Measurements from ENCODE around the gene PPM1H.

PPM1H gene

DNA sequence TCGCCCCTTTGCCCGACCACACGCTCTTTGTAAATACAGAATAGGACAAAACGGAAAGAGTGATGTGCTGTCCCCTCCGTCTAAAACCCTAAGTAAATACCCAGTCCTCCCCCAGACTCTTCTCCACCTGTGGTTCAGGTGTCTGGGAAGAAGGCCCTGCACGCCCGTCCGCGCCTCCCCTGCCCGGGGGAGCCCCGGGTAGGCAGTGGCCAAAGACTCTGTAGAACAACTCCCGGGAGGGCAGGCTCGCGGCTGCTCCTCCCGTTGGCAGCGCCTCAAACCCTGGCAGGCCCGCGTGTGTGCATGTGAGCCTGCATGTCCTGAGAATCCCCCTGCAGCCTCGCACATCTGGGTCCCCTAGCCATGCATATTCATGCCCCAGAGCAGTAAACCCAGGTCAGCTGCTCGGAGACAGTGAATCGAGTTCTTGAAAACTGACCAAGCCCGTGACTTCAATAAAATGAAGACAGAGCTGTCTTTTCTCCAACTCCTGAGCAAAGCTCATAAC lies 302.5 kb downstream of the PPM1H start:
- Histone ChIP-seq H3K9ac (ENCODE audit: low read depth, low read length, poor library complexity) (no peak overlapping the region), H2AK5ac (ENCODE audit: low read depth, low read length) (no peak overlapping the region), H3K79me1 (ENCODE audit: low read depth, low read length) (no peaks in the 10 kb centered on the region), H2BK120ac (ENCODE audit: low read depth, low read length) (peak overlapping the region; percentile 68), H2BK15ac (ENCODE audit: low read length) (peak overlapping the region; percentile 96), H3K36me3 (replicated peaks in 1 of 2; ENCODE audit: control insufficient read depth in 2 of 2, insufficient read depth in 2 of 2, low read length in 2 of 2) (no peaks in the 10 kb centered on the region), H3K27ac (replicated peaks; ENCODE audit: low read length) (no peak overlapping the region), H4K91ac (ENCODE audit: low read depth, low read length, poor library complexity) (no peak overlapping the region), H3K18ac (ENCODE audit: low read length) (peak overlapping the region; percentile 92), H3K9me3 (replicated peaks in 1 of 2; ENCODE audit: control insufficient read depth in 2 of 2, insufficient read depth in 1 of 2, low read depth in 1 of 2, low read length in 2 of 2) (peaks cover 0 to 5% of the 10 kb centered on the region in 2 donors), H3K4ac (ENCODE audit: low read length) (no peak overlapping the region), H3K4me2 (ENCODE audit: insufficient read depth, low read length, poor library complexity, severe bottlenecking) (peak overlapping the region; percentile 94), H2BK5ac (ENCODE audit: low read length) (peak overlapping the region; percentile 43), H4K8ac (ENCODE audit: low read depth, low read length) (no peak overlapping the region), H2AFZ (ENCODE audit: low read length) (peak overlapping the region; percentile 38), H2BK12ac (ENCODE audit: low read length) (no peak overlapping the region), H3K27me3 (ENCODE audit: control insufficient read depth in 3 of 3, insufficient read depth in 3 of 3, low read depth in 1 of 3, low read length in 3 of 3) (peaks cover 0 to 2% (median 0%) of the 10 kb centered on the region in 3 experiments), H3K4me1 (ENCODE audit: control insufficient read depth in 2 of 2, insufficient read depth in 1 of 2, low read depth in 1 of 2, low read length in 2 of 2) (peaks cover 20 to 22% of the 10 kb centered on the region in 2 donors), H3K4me3 (ENCODE audit: low read length in 2 of 2) (peak overlapping the region; percentile 36 to 73), H3K23ac (ENCODE audit: low read depth, low read length, poor library complexity) (peak overlapping the region; percentile 86), H3K14ac (ENCODE audit: low read length) (no peak overlapping the region)
- no peak for DNase-seq (ENCODE audit: low spot score)
- WGBS, 2 donors (ENCODE audit: extremely low coverage in 2 of 2, insufficient read length in 2 of 2, insufficient replicate concordance in 1 of 2), result no CpG with 5 or more reads among the region's 22 CpGs

- H3K27me3 ChIP-seq (ENCODE audit: control insufficient read depth in 3 of 3, insufficient read depth in 3 of 3, low read depth in 1 of 3, low read length in 3 of 3), result peaks cover 0 to 2% (median 0%) of the 10 kb centered on the region in 3 experiments
- H3K23ac ChIP-seq (ENCODE audit: low read depth, low read length, poor library complexity), result peak overlapping the region; percentile 86
- no peak overlapping the region for H4K8ac ChIP-seq (ENCODE audit: low read depth, low read length)
- no peak overlapping the region for H2AK5ac ChIP-seq (ENCODE audit: low read depth, low read length)
- no CpG with 5 or more reads among the region's 58 CpGs for WGBS, 2 donors (ENCODE audit: extremely low coverage in 2 of 2, insufficient read length in 2 of 2, insufficient replicate concordance in 1 of 2)
- peak overlapping the region; percentile 96 for H2BK15ac ChIP-seq (ENCODE audit: low read length)
- no peak overlapping the region for H2BK12ac ChIP-seq (ENCODE audit: low read length)
- H3K9me3 ChIP-seq (replicated peaks in 1 of 2; ENCODE audit: control insufficient read depth in 2 of 2, insufficient read depth in 1 of 2, low read depth in 1 of 2, low read length in 2 of 2), result peaks cover 0 to 5% of the 10 kb centered on the region in 2 donors
- H3K36me3 ChIP-seq (replicated peaks in 1 of 2; ENCODE audit: control insufficient read depth in 2 of 2, insufficient read depth in 2 of 2, low read length in 2 of 2), result no peaks in the 10 kb centered on the region
- H4K91ac ChIP-seq (ENCODE audit: low read depth, low read length, poor library complexity), result no peak overlapping the region
- peaks cover 20 to 22% of the 10 kb centered on the region in 2 donors for H3K4me1 ChIP-seq (ENCODE audit: control insufficient read depth in 2 of 2, insufficient read depth in 1 of 2, low read depth in 1 of 2, low read length in 2 of 2)
- H3K4ac ChIP-seq (ENCODE audit: low read length), result no peak overlapping the region
- DNase-seq (ENCODE audit: low spot score), result peak; percentile 44
- peak overlapping the region; percentile 68 for H2BK120ac ChIP-seq (ENCODE audit: low read depth, low read length)
- no peak overlapping the region for H3K27ac ChIP-seq (replicated peaks; ENCODE audit: low read length)
- H3K4me3 ChIP-seq (ENCODE audit: low read length in 2 of 2), result peak overlapping the region; percentile 36 to 73
- H3K9ac ChIP-seq (ENCODE audit: low read depth, low read length, poor library complexity), result no peak overlapping the region
- H3K4me2 ChIP-seq (ENCODE audit: insufficient read depth, low read length, poor library complexity, severe bottlenecking), result peak overlapping the region; percentile 94
- H3K79me1 ChIP-seq (ENCODE audit: low read depth, low read length), result no peaks in the 10 kb centered on the region
- peak overlapping the region; percentile 38 for H2AFZ ChIP-seq (ENCODE audit: low read length)
- peak overlapping the region; percentile 43 for H2BK5ac ChIP-seq (ENCODE audit: low read length)
- H3K18ac ChIP-seq (ENCODE audit: low read length), result peak overlapping the region; percentile 92
- no peak overlapping the region for H3K14ac ChIP-seq (ENCODE audit: low read length)
These were observed 303.2 kb downstream of the PPM1H start for GRCh38 chr12:62631471-62632410.

DNA sequence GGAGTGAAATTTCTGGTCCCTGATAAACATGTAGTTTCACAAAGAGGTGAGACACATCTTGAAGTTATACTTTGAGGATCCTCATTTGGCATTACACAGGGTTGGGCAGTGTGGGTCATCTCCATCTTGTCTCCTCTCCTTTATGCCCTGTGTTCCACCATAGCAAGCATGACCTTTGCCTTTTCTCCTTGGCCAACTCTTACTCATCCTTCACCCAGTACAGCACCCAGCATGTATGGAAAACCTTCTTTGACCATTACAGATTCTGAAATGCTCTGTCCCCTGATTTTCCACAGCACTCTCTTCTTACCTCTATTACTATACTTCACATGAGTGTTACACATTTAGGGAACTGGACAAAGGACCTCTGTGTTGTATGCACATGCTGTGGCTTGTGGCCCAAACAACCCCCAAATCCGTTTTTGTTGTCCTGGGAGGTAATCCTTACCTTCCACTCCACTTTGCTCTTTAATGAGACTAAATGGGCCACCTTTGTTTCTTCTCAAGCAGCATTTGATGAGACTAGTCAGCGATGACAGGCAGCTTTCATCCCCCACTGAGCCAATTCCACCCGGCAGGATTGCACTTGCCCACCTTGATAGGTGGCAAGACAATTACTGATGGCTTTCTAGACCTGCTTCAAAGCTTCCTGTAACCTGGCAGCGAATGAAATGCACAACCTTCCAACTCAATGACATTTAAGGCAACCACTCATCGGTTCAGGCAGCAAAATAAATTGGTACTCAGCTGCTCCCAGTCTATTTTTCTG lies 304.8 kb downstream of the PPM1H start:
- Histone ChIP-seq H3K79me1 (ENCODE audit: low read depth, low read length) (no peaks in the 10 kb centered on the region), H2BK15ac (ENCODE audit: low read length) (no peak overlapping the region), H3K4ac (ENCODE audit: low read length) (no peak overlapping the region), H3K4me3 (ENCODE audit: low read length in 2 of 2) (no peak overlapping the region), H2BK120ac (ENCODE audit: low read depth, low read length) (no peak overlapping the region), H3K27me3 (ENCODE audit: control insufficient read depth in 3 of 3, insufficient read depth in 3 of 3, low read depth in 1 of 3, low read length in 3 of 3) (peaks cover 0 to 2% (median 0%) of the 10 kb centered on the region in 3 experiments), H3K18ac (ENCODE audit: low read length) (no peak overlapping the region), H2BK12ac (ENCODE audit: low read length) (no peak overlapping the region), H3K23ac (ENCODE audit: low read depth, low read length, poor library complexity) (no peak overlapping the region), H3K27ac (replicated peaks; ENCODE audit: low read length) (no peak overlapping the region), H2AFZ (ENCODE audit: low read length) (no peak overlapping the region), H3K9ac (ENCODE audit: low read depth, low read length, poor library complexity) (no peak overlapping the region), H3K4me1 (ENCODE audit: control insufficient read depth in 2 of 2, insufficient read depth in 1 of 2, low read depth in 1 of 2, low read length in 2 of 2) (peaks cover 22 to 26% of the 10 kb centered on the region in 2 donors), H4K8ac (ENCODE audit: low read depth, low read length) (no peak overlapping the region), H3K36me3 (replicated peaks in 1 of 2; ENCODE audit: control insufficient read depth in 2 of 2, insufficient read depth in 2 of 2, low read length in 2 of 2) (no peaks in the 10 kb centered on the region), H3K9me3 (replicated peaks in 1 of 2; ENCODE audit: control insufficient read depth in 2 of 2, insufficient read depth in 1 of 2, low read depth in 1 of 2, low read length in 2 of 2) (peaks cover 0 to 5% of the 10 kb centered on the region in 2 donors), H3K14ac (ENCODE audit: low read length) (no peak overlapping the region), H3K4me2 (ENCODE audit: insufficient read depth, low read length, poor library complexity, severe bottlenecking) (no peak overlapping the region), H2BK5ac (ENCODE audit: low read length) (no peak overlapping the region), H2AK5ac (ENCODE audit: low read depth, low read length) (no peak overlapping the region), H4K91ac (ENCODE audit: low read depth, low read length, poor library complexity) (no peak overlapping the region)
- no peak for DNase-seq (ENCODE audit: low spot score)
- no CpG with 5 or more reads among the region's 5 CpGs for WGBS, 2 donors (ENCODE audit: extremely low coverage in 2 of 2, insufficient read length in 2 of 2, insufficient replicate concordance in 1 of 2)

Measured in neuronal stem cell (in vitro differentiated cells).